Jurkat, Clone E6-1 (cell line): Measurements from ENCODE around the gene ANKRD39.
"Not testable (repeated sequence)": the region's sequence is repeated elsewhere in the genome, so short reads cannot be mapped to it uniquely, and the experiment has no call there.

ENCODE experiments used
- DNase-seq: peaks from one replicate; pipeline ENCODE4 v3.0.0-alpha.2; 2011; ENCODE audit warnings: low read depth, low spot score
- H3K4me3 ChIP-seq: 2 replicates; pipeline ENCODE4 v1.5.1; 2011; ENCODE audit warnings: mild to moderate bottlenecking, low read length, control low read depth, moderate library complexity

ANKRD39 gene

GRCh38 chr2:96817882-96818281, 39.9 kb downstream of the ANKRD39 start:
- no peak overlapping the region for H3K4me3 ChIP-seq
- no peak for DNase-seq

GRCh38 chr2:96816836-96817702, 40.7 kb downstream of the ANKRD39 start:
- no peak for DNase-seq
- peak overlapping the region; percentile 55 for H3K4me3 ChIP-seq

GRCh38 chr2:96816127-96816835, 41.5 kb downstream of the ANKRD39 start, which contains the start of gene CNNM3:
TSS of gene CNNM3 (plus strand) at chr2:96816268. CDS start at chr2:96816278, 10 bp downstream.
- peak within 1 kb of the TSS; percentile 71 for H3K4me3 ChIP-seq
- peak; percentile 78 for DNase-seq

- no peak for DNase-seq
- peak overlapping the region; percentile 71 for H3K4me3 ChIP-seq
These were observed 42.3 kb downstream of the ANKRD39 start for GRCh38 chr2:96815326-96816126.

GRCh38 chr2:96813656-96814055, 44.2 kb downstream of the ANKRD39 start:
- no peak for DNase-seq
- H3K4me3 ChIP-seq, result no peak overlapping the region

GRCh38 chr2:96811917-96812316, 45.9 kb downstream of the ANKRD39 start:
- DNase-seq, result no peak
- no peak overlapping the region for H3K4me3 ChIP-seq

GRCh38 chr2:96810783-96811192, 47.0 kb downstream of the ANKRD39 start:
- no peak overlapping the region for H3K4me3 ChIP-seq
- no peak for DNase-seq

GRCh38 chr2:96809951-96810782, 47.6 kb downstream of the ANKRD39 start:
- no peak for DNase-seq

GRCh38 chr2:96809216-96809882, 48.5 kb downstream of the ANKRD39 start:
- no peak for DNase-seq
- no peak overlapping the region for H3K4me3 ChIP-seq

More at GRCh38 chr2:96809951-96810782, 47.6 kb downstream of the ANKRD39 start:
- no peak overlapping the region for H3K4me3 ChIP-seq

GRCh38 chr2:96808176-96808837, 49.5 kb downstream of the ANKRD39 start:
- DNase-seq, result no peak
- H3K4me3 ChIP-seq, result no peak overlapping the region

GRCh38 chr2:96807127-96807471, 50.7 kb downstream of the ANKRD39 start:
- no peak for DNase-seq
- H3K4me3 ChIP-seq, result no peak overlapping the region

GRCh38 chr2:96806468-96807126, 51.2 kb downstream of the ANKRD39 start:
- DNase-seq, result no peak
- H3K4me3 ChIP-seq, result no peak overlapping the region

GRCh38 chr2:96805946-96806345, 51.9 kb downstream of the ANKRD39 start:
- not testable (repeated sequence) for H3K4me3 ChIP-seq, DNase-seq

GRCh38 chr2:96804986-96805385, 52.8 kb downstream of the ANKRD39 start:
- DNase-seq, result no peak
- H3K4me3 ChIP-seq, result no peak overlapping the region

GRCh38 chr2:96802721-96803120, 55.1 kb downstream of the ANKRD39 start:
- DNase-seq, result no peak
- H3K4me3 ChIP-seq, result no peak overlapping the region

- H3K4me3 ChIP-seq, result no peak overlapping the region
- no peak for DNase-seq
These were observed 55.8 kb downstream of the ANKRD39 start for GRCh38 chr2:96801786-96802595.
